Stimulated activated CD4-positive, alpha-beta T cell treated with anti-CD3 and anti-CD28 coated beads, Interleukin-4, amount 100 ng/mL, for 48 hours (primary cell): ENCODE measurements around the gene TBATA.

Experiments
- DNase-seq, 2 donors: peaks; one replicate each; pipeline ENCODE4 v3.0.0-alpha.2; 2020; ENCODE audit warnings: low read depth in 2 of 2

TBATA gene

DNA sequence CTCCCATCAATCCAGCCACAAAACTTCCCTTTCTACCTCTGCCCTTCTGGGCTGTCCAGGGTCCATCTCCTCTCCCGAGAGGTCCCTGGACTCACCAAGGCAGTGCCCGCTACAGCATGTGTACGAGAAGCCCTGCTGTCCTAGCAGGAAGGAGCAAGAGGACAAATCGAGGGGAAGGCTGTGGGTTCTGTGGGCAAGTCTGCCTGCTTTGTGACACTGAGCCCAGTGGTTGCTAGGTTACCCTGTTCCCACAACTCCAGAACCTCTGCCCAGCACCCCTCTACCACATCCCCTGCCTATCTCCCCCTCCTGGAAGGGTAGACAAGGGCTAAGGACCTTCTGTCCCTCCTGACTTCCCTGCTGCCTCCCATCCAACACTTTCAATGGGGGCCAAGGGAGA is at the start of gene TBATA:
Gene TBATA (minus strand): TSS at position 188 of the 400 bp plus-strand sequence. CDS start 1,998 bp downstream, outside the sequence.
- no peak for DNase-seq

DNA sequence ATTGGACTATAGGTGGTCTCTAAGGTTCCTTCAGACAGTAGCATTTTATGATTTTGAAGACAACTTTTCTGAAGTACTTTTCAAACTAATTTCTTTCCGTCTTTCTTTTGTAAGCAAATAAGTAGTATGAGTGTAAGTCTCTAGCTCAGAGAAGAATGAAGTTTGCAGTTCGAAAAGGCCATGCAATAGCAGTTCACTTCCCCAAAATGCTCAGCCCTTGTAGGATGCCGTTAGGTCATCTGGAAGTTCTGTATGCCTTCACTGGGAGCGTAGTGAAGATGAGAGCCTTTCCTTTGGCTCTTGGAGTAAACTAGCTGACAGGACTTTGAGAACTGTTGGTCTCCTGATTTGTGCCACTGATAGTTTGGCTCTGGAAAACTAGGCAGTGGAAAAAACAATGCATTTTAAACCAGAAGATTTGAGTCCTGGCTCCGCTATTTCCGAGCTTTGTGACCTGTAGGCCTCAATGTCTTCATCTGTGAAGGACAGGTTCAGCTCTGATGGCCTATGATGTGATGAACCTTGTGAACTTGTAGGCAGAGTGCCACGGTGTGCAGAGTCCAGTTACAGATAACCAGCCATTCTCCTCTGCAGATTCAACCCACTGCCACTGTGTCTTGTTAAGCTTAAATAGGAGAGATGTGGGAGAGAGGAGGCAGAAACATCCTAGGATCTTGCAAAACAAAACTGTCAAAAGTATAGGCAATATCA is 49.4 kb upstream of the TBATA start:
- no peak for DNase-seq

GRCh38 chr10:70834021-70834420 is 48.8 kb upstream of the TBATA start:
- no peak for DNase-seq

DNA sequence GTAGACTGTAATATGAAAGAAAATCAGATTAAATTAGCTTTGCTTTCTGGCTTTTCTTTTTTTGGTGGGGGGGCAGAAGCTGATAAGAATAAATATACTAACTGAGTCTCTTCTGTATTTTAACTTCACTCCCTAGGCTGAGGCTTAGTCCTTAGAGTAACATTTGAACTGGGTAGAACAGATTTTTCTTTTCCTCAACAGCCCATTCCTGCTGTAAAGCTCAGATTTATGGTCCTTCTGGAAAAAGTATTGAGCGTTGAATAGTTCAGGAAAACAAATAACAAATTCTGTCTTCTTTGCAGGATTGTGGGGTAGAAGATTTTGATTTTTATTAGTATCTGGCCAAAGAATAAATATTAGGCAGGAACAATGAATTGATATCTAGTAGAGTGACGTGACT is 48.4 kb upstream of the TBATA start:
- no peak for DNase-seq

DNA sequence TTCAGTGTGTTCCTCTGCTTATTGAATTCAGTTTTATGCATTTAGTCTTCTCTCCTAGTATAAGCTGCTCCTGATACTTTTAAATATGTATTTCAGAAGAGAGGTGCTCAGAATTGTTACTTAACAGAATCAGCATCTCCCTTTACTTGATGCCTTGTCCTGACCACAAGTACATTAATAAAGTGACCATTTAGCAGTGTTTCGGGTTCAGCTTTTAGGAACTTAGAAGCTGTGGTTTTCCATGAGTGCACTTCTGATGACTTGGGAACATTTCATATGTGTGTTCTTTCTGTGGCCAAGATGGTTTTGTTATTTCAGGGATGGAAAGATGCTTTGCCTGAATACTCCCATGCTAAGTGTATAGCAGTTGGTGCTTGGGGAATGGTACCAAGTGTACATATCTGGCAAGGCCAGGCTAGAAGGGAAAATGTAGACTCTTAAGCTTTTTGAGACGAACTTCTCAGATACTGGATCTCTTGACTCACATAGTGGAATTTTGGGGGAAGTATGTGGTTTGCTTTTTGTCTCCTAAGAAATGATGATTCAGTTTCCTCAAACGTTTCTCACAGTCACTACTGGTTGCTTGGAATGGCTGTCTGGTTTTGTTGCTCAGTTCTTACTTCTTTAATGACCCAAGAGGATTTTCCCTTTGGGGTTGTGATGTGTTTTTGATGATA is 47.8 kb upstream of the TBATA start:
- DNase-seq: no peak

GRCh38 chr10:70832221-70832620 is 47.0 kb upstream of the TBATA start:
- DNase-seq: no peak

- DNase-seq: no peak
Observed at GRCh38 chr10:70830164-70830563, 45.0 kb upstream of the TBATA start.

- no peak for DNase-seq
Observed at GRCh38 chr10:70829543-70829942, 44.4 kb upstream of the TBATA start.

DNA sequence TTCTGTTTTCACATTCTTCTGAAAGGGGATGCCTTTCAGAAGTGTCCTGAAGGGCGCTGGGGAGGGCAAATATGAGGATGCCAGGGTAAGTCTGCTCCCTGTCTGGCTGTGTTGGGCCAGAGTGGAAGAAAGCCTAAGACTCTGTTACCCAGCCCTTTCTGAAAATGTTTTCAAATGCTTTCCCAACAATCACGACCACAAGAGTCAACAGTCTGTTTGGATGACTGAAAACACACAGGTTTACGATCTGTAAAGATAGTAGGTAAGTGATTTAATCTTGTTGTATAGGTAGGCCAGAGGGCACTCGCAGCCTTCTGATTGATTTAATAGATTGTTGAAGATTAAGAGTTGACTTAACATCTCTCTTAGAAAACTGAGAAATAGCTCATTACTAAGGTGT is 43.7 kb upstream of the TBATA start:
- no peak for DNase-seq

DNA sequence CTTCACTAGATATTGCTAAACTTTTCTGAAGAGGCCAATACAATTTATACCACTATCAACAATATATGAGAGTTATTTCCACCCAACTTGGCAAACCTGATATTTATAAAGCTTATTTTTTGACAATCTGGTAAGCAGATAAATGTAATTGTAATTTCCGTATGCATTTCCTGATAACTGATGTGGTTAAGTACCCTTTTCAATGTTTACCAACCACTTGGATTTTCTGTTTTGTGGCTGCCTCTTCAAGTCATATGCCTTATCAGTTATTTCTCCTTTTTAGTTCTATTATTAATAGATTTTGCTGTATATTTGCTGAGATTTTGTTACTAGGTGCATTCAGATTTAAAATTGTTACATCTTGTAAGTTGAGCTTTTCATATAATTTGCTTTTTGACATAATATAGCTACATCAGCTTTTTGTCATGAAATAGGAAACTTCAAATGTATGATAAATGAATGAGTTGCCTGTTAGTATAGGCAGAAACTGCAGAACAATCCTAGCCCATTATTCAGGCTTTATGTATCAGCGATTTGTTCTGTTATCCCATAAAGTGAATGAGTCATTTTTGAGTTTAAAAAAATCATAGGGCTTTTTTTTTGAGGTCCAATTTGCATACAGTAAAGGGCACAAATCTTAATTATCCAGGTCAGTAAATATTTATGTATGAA is 42.0 kb upstream of the TBATA start:
- no peak for DNase-seq

DNA sequence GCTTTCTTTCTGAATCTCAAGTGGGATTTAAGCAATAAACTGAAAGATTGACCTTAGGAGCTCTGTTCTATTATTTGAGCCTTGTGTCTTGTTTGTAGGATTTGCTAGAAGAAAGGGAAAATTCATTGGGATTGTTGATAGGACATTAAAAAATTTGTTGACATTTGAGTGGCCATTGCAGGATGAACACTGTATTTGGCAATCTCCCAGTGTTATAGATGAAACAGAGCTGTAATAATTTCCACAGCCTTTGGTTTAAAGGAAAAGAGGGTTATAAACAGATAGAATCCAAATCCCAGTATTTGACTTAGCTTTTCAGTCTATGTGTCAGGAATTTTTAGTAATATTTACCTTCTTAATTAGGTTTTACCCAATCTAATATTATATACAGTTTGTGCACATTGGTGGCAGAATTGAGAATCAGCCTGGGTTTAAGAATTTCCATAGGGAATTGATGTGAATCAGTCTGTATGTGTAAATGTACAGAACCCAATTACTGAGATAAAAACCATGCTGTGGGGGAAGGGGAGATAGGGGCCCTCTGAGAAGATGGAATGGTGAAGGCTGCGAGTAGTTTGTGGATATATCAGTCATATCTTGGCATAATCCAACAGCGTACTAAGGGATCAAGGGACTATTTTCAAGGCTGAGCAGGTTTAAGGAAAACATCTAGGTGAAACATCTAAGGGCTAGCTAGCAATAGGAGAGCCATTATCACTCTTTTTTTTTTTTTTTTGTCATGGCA is 37.1 kb upstream of the TBATA start:
- no peak for DNase-seq

DNA sequence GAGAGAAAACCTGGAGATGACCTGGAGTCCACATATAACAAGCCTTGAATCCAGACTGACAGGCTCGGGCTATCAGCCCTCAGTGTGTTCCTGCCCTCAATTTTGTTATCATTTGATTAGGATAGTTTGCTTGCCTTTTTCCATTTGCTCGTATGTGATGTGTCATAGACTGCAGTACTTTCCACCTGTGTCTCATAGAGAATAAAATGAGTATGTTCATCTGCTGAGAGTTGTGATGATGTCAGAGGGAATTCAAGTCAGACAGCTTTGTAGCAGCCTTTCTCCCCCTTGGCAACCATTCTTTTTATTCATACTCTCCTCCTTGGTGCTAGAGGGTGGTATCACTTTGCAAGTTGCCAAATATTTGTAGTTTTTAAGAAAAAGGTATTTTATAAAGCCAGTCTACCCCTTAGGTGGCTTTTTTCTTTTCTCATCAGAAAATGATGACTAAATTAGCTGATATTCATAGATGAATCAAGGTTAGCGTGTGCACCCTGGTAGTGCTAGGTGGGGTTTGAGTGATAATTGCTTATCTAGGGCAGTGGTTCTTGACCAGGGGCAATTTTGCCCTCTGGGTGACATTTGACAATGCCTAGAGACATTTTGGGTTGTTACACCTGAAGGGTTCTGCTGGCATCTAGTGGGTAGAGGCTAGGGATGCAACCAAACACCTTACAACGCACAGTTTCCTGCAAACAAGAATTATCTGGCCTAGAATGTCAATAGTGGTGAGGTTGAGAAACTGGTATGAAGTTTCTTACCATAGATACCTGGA is 36.0 kb upstream of the TBATA start:
- DNase-seq: no peak

DNA sequence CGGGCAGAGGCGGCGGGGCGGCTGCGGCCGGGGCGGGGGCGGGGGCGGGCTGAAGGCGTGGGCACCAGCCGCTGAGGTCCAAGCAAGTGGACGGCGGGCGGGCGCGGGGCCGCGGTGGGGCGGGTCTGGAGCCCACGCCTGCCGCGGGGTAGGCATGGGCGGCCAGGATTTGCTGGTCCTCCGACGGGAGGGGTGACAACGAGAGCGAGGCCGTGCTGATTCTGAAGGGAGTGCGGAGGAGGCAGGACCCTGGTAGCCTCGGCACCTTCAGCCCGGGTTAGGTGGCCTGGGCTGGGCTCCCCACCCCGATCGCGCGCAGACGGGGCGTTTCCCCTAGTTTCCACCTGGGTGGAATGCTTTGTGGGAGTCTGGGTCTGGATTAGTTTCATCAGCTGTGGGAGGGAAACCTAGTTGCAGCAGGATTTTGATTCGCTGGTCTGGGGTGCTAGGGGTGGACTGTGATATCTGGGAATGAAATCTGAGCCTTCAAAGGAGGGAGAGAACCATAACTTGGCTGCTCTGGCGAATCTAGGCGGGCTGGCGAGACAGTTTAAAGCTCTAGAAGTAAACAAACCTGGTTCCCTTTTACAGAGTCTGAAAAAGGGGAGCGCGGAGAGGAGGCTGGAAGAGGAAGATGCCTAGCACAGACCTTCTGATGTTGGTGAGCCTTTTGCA is 31.2 kb upstream of the TBATA start:
- DNase-seq: peak in 1 of 2 donors; percentile 28

GRCh38 chr10:70815504-70816219 is 30.5 kb upstream of the TBATA start, which contains the start of gene SGPL1:
SGPL1 (plus strand) TSS chr10:70815948; CDS start chr10:70816854, 906 bp downstream.
- peak; percentile 79 to 88 for DNase-seq

GRCh38 chr10:70814126-70814525 is 28.9 kb upstream of the TBATA start:
- DNase-seq: no peak

- DNase-seq: no peak
Observed at GRCh38 chr10:70812814-70813213, 27.6 kb upstream of the TBATA start.

DNA sequence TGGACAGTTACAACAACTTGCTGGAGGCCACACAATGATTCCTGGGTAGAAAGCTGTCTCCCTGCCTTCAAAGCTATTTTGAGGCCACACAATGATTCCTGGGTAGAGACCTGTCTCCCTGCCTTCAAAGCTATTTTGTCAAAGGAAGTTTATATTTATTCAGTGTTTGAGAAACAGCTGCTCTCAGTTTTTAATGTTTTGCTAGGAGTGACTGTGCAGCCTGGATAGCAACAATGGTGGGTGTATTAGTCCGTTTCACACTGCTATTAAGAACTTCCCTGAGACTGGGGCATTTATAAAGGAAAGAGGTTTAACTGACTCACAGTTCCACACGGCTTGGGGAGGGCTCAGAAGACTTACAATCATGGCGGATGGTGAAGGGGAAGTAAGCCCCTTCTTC is 26.7 kb upstream of the TBATA start:
- no peak for DNase-seq

- no peak for DNase-seq
Observed at GRCh38 chr10:70810967-70811366, 25.8 kb upstream of the TBATA start.

- no peak for DNase-seq
Observed at GRCh38 chr10:70809726-70810125, 24.5 kb upstream of the TBATA start.

DNA sequence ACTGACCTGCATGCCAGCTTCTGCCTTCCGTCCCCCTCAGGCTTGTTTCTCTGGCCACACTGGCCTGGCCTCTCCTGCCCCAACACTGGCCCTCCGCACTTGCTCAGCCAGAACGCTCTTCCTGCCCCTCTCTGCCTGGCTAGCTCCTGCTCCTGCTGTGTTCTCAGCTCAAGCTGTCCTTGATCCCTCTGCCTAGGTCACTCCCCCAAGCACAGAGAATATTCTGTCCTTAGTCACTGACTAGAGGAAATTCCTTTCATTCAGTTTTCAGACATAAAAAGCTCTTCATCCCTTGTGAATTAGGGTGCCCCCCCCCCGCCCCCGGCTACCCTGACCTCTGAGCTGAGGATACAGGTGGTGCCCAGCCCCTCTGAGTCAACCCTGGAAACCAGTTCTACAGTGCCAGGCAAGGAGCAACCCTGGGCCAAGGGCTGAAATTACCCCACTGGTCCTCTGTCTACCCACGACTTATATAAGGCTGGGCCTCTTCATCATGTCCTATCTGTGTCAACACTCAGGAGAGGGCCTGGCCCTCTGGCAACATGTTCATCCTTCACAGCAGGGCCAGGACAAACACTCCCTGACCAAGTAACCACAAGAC is 23.9 kb upstream of the TBATA start:
- DNase-seq: no peak
